Fibroblast of mammary gland (primary cell): ENCODE data around the gene RALGPS1.

Experiments
- DNase-seq: peaks from one replicate; pipeline ENCODE4 v3.0.0-alpha.2; 2010; ENCODE audit warnings: low read depth
- H3K4me3 ChIP-seq: 2 replicates; pipeline ENCODE4 v1.5.1; 2011; ENCODE audit warnings: low read depth, mild to moderate bottlenecking, low read length, moderate library complexity; ENCODE audit not compliant: control insufficient read depth
- TF ChIP-seq, protein P1 (sequence below): conservative IDR thresholded peaks from 2 replicates; pipeline ENCODE4 v1.5.1; 2011; ENCODE audit warnings: low read depth, low read length, inconsistent platforms; ENCODE audit not compliant: control insufficient read depth, insufficient read depth

RALGPS1 gene

GRCh38 chr9:127137640-127138360 is 223.2 kb downstream of the RALGPS1 start:
- TF ChIP-seq, protein P1, sequence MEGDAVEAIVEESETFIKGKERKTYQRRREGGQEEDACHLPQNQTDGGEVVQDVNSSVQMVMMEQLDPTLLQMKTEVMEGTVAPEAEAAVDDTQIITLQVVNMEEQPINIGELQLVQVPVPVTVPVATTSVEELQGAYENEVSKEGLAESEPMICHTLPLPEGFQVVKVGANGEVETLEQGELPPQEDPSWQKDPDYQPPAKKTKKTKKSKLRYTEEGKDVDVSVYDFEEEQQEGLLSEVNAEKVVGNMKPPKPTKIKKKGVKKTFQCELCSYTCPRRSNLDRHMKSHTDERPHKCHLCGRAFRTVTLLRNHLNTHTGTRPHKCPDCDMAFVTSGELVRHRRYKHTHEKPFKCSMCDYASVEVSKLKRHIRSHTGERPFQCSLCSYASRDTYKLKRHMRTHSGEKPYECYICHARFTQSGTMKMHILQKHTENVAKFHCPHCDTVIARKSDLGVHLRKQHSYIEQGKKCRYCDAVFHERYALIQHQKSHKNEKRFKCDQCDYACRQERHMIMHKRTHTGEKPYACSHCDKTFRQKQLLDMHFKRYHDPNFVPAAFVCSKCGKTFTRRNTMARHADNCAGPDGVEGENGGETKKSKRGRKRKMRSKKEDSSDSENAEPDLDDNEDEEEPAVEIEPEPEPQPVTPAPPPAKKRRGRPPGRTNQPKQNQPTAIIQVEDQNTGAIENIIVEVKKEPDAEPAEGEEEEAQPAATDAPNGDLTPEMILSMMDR = no peak

DNA sequence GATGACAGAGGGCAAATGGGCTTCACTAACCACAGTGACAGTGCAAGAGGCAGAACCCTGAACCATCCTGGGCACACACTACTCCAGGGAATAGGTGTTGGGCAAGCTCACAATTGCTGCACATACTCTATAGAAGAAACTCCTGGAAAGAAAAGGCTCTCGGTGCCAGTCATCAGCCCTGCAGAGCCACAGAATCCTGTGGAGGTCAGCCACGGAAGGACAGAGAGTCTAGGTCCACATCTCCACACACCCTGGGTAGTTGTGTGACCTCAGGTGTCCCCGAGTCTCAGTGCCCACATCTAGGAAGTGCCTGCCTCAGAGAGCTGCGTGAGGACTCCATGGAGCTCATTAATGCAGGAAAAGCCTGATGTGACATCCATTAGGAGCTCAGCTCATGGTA is 223.9 kb downstream of the RALGPS1 start:
- H3K4me3 ChIP-seq = no peak overlapping the region
- TF ChIP-seq, protein P1 = no peak

More at GRCh38 chr9:127137640-127138360, 223.2 kb downstream of the RALGPS1 start:
- H3K4me3 ChIP-seq = no peak overlapping the region
- DNase-seq = no peak

GRCh38 chr9:127139071-127139731 is 224.6 kb downstream of the RALGPS1 start:
- no peak for DNase-seq
- TF ChIP-seq, protein P1 = no peak
- no peak overlapping the region for H3K4me3 ChIP-seq

More for the DNA sequence above, 223.9 kb downstream of the RALGPS1 start:
- no peak for DNase-seq

GRCh38 chr9:127139775-127140174 is 225.2 kb downstream of the RALGPS1 start:
- no peak for DNase-seq
- TF ChIP-seq, protein P1 = no peak
- no peak overlapping the region for H3K4me3 ChIP-seq

DNA sequence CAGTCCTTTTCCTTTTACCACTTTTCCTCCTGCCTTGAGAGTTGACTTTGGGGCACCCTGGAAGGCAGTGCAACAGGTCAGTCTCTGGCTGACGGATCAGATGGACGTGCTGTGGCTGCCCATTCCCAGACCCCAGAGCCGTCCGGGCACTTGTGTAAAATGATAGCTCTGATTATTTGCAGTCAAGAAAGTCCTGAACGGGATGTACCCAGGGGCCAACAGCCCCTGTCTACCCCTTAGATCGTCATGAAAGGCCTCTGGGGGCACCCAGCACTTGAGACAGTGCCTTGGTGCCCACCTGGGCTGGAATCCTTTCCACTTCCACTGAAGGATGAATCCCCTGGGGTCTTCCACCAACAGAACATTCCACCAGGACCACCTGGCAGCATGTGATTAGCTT is 225.6 kb downstream of the RALGPS1 start:
- TF ChIP-seq, protein P1 = no peak
- H3K4me3 ChIP-seq = no peak overlapping the region
- no peak for DNase-seq

- H3K4me3 ChIP-seq = no peak overlapping the region
- TF ChIP-seq, protein P1 = no peak
- no peak for DNase-seq
Measured at GRCh38 chr9:127140842-127141675, 226.5 kb downstream of the RALGPS1 start.
